Kidney glomerular epithelial cell (primary cell): Measurements from ENCODE around the gene SETDB2.
A peak's percentile ranks its signal among the peaks of the same experiment; 100 is the strongest.

Source experiments
- DNase-seq: peaks from one replicate; lab custom pipeline; 2025; lab: John Stamatoyannopoulos, UW

Gene SETDB2

DNA sequence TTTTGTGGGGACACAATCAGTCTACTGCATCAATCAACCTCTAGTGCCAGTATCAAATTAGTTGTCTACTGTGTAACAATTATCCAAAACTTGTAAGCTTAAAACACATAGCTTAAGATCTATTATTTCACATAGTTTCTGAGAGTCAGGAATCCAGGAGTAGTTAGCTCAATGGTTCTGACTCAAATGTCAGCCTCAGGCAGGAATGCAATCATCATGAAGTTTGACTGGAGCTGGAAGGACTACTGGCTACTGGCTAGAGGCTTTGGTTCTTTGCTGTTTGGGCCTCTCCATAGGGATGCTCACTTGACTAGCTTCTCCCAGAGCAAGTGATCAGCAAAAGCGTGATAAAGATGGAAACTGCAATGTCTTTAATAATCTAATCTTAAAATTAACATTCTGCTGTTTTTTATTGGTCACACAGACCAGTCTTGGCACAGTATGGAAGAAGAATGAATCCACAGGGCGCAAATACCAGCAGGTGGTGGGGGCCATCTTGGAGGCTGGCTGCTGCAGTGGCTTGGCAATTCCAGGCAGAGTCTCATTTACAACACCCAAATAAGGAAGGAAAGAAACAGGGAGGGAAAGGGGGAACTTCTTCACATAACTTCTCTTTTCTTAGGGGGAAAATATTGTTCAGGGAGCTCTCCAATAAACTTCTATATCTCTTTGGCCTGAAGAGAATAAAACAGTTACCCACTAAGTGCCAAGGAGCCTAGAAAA, 15.9 kb upstream of the SETDB2 start:
- DNase-seq: no peak

- DNase-seq: no peak
Observed at GRCh38 chr13:49429121-49429520, 15.0 kb upstream of the SETDB2 start.

GRCh38 chr13:49435992-49436391, 8.1 kb upstream of the SETDB2 start:
- no peak for DNase-seq

DNA sequence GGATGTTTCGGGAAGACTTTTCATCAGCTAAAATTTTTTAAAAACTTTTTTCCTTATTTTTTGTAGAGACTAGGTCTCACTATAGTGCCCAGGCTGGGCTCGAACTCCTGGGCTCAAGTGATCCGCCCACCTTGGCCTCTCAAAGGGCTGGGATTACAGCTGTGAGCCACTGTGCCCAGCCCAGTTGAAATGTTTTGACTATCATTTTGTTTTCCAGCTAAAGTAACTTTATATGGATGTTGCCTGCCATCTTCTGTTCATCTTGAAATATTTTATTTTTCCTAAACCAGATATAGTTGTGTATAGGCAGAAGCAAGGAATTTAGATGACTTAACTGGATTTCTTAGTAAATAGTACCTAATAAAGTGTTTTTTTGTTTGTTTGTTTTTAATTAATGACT, 7.2 kb upstream of the SETDB2 start:
- peak; percentile 12 for DNase-seq

GRCh38 chr13:49437705-49438104, 6.4 kb upstream of the SETDB2 start:
- no peak for DNase-seq

- no peak for DNase-seq
Observed at GRCh38 chr13:49439609-49440008, 4.5 kb upstream of the SETDB2 start.

GRCh38 chr13:49441312-49441711, 2.8 kb upstream of the SETDB2 start:
- no peak for DNase-seq

GRCh38 chr13:49441846-49442245, 2.2 kb upstream of the SETDB2 start:
- no peak for DNase-seq

- DNase-seq: peak; percentile 47
Observed at GRCh38 chr13:49443357-49443703, 744 bp upstream of the SETDB2 start.

GRCh38 chr13:49444524-49445395, 686 bp downstream of the SETDB2 start:
- peak; percentile 68 for DNase-seq

- no peak for DNase-seq
Observed at GRCh38 chr13:49446473-49446872, 2.4 kb downstream of the SETDB2 start.

DNA sequence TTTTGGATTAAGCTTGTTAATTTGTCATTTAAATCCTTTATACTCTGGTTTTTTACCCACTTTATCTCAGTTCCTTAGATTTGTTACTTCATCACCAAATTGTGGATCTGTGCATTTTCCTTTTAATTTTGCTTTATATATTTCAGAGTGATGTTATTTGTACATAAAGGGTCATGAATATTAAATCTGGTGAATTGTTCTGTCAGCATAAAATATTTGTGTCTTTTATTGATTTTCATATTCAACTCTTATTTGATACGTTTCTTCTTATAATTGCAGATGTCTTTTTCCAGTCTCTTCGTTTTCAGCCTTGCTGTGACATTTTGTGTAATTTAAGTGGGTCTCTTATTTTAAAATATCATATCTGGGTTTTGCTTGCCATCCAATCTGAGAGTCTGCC, 4.7 kb downstream of the SETDB2 start:
- DNase-seq: no peak

DNA sequence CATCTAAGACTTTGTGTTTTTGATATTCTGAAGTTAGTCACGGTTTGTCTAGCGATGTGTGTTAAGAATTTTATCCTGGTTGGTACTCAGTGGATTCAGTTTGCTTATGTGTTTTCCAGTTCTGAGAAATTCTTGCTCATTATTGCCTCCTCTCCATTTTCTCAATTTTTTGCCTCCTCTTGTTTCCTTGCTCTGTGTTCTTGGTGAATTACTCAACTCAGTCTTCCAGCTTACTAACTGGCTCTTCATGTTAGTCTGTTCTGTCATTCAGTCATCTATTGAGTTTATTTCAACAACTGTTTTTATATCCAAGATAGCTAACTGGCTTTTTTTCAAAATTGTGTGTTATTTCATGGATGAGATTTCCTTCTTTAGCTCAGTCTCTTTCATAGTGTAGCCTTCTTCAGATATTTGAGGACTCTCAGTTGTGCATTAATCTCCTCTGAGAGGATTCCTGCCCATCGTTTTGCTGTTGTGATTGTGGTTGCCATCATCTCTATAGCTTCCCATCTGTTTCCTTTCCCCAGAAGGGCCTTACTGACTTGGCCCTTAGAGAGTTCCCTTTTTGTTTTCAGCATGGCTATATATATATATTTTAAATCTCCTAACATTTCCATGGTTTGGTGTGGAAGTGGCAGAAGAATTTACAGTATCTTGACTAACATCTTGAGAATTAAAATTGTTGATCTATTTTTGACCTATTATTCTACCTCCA, 6.2 kb downstream of the SETDB2 start:
- no peak for DNase-seq

DNA sequence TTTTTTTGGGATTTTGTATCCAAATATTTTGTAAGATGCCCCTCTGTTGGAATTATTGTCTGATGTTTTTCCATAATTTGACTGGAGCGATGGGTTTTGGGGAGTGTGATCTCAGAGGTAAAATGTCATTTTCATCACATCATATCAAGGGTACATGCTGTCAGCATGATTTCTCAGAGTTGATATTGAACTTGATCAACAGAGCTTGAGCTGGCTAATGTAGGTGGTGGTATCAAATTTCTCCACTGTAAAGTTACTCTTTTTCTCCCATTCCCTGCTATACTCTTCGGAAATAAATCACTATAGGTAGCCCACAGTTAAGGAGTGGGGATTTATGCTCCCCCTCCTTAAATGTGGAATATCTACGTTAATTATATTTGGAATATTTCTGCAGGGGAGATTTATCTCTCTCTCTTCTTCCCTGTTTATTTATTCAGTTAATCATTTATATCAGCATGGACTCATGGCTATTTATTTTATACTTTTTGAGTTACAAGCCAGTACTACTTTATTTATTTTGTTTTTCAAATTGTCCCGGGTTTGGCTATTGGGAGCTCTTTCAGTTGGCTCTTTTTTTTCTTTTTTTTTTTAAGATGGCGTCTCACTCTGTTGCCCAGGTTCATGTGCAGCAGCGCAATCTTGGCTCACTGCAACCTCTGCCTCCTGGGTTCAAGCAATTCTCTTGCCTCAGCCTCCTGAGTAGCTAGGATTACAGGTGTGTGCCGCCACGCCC, 8.8 kb downstream of the SETDB2 start:
- no peak for DNase-seq

DNA sequence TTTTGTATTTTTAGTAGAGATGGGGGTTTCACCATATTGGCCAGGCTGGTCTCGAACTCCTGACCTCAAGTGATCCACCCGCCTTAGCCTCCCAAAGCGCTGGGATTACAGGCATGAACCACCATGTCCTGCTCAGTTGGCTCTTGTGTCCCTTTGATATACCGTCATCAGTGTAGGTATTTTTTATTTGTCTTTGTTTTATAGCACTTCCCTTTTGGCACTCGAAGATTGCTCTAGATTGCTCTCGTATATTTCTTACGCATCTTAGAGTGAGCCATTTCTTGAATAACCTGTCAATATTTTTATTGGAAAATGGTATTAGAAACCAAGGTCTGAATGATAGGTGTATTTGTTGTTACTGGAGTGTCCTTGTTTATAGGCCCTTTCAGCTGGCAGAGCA, 9.4 kb downstream of the SETDB2 start:
- DNase-seq: no peak

- DNase-seq: no peak
Observed at GRCh38 chr13:49454388-49455006, 10.4 kb downstream of the SETDB2 start.

GRCh38 chr13:49455007-49455398, 10.9 kb downstream of the SETDB2 start:
- no peak for DNase-seq

DNA sequence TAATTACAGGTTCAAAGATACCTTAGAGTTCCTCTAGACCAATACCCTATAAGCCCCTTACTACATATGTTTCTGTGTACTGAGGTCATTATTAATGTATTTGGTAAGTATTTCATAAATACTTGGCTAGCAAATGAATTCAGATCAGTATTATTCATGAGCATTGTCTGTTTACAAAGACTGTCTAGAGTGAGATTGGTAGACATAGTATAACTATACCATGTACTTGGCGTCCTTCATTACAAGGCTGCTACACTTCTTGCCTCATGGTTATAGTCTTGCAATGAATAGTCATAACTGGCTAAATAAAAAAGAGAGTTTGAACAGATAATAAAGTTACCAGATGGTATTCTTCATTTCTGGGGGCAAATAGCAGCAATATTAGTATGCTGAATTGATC, 12.1 kb downstream of the SETDB2 start:
- DNase-seq: no peak

GRCh38 chr13:49457221-49457620, 13.1 kb downstream of the SETDB2 start:
- DNase-seq: no peak

DNA sequence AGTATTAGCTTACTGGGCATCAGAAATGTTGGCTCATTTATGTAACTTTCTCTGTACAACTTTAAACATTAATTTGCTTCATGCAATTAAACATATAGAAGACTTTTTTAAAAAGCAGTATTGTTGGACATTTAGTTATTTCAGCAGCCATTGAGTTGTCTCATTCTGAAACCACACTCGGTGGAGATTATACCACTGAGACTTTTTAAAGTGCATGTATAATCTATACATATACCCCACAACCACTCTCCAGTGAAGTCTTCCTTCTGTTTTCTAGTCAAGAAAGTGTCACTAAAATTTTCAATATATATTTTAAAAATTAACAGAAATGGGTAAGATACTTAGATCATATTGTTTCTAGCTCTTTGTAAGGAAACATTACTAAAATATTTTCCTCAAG, 15.5 kb downstream of the SETDB2 start:
- no peak for DNase-seq

DNA sequence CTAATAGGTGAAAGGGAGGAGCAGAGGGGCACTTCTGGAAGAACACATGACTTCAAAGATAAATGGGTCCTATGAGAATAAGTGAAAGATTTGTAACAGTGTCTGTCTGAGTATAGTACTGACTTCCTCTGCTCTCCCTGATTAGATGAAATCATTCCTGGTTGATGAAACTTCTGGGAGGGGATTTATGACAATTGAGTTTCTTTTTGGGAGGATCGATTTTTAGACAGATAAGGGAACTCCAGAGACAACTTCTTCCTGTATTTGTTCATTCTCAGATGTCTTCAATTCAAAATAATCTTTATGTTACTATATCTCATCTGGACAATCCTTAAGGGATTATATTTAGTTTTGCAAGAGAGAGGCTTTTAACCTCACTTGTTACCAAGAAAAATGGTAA, 20.0 kb downstream of the SETDB2 start:
- DNase-seq: no peak
